Gastrocnemius medialis (tissue), 4 donors: ENCODE data around the gene SLC16A3. TPM values are rescaled to one million over a fixed set of nuclear protein-coding genes. Genes with fewer than 3 reads are reported as not detected.
A peak's percentile ranks its signal among the peaks of the same experiment; 100 is the strongest.

Source experiments
- ATAC-seq, 2 donors: fragments of 150-250 bp; one replicate each; pipeline ENCODE4 v1.9.1; 2016
- DNase-seq, 2 donors: peaks; one replicate each; pipeline ENCODE4 v3.0.0-alpha.2; 2019
- H3K27ac ChIP-seq, 4 donors: fragments of 200-600 bp; sonication (generic); 1 replicate in 1 of 4; 2 replicates in 3 of 4; pipeline ENCODE4 v1.5.1; 2016 to 2018; ENCODE audit warnings: mild to moderate bottlenecking in 2 of 4, moderate library complexity in 1 of 4
- H3K27me3 ChIP-seq, 3 donors: fragments of 200-600 bp; sonication (generic) in 2 of 3; 1 replicate in 1 of 3; 2 replicates in 2 of 3; pipeline versions ENCODE4 v1.5.1 to v1.6.0; 2016 to 2019; ENCODE audit warnings: mild to moderate bottlenecking in 1 of 3, moderate library complexity in 1 of 3
- H3K36me3 ChIP-seq, 2 donors: fragments of 200-600 bp; sonication (generic) in 1 of 2; one replicate each; pipeline ENCODE4 v1.5.1; 2017 to 2018
- H3K4me1 ChIP-seq, 2 donors: fragments of 200-600 bp; sonication (generic) in 1 of 2; one replicate each; pipeline ENCODE4 v1.5.1; 2016 to 2017; ENCODE audit warnings: mild to moderate bottlenecking in 2 of 2
- H3K4me3 ChIP-seq, 4 donors: fragments of 200-600 bp; sonication (generic) in 3 of 4; 1 replicate in 1 of 4; 2 replicates in 3 of 4; pipeline ENCODE4 v1.5.1; 2016 to 2019; ENCODE audit warnings: mild to moderate bottlenecking in 2 of 4
- H3K9me3 ChIP-seq, 3 donors: fragments of 200-600 bp; sonication (generic) in 2 of 3; 1 replicate in 1 of 3; 2 replicates in 2 of 3; pipeline ENCODE4 v1.5.1; 2016 to 2019
- POLR2A ChIP-seq, 2 donors: fragments of 450-650 bp; IDR thresholded peaks; one replicate each; pipeline ENCODE4 v1.6.1; 2017; ENCODE audit warnings: antibody characterized with exemption in 2 of 2, mild to moderate bottlenecking in 2 of 2, moderate library complexity in 2 of 2
- in situ Hi-C, 4 donors: fragments of 200-750 bp; cut with MboI; loops; one replicate each; pipeline versions ENCODE4 v1.15.0 to v1.8.0; 2017; ENCODE audit warnings: low sequenced_read_pairs in 4 of 4
- intact Hi-C: fragments of 100-400 bp; cut with DNase I; formaldehyde crosslinking; loops from one replicate; pipeline ENCODE4 v1.15.1; 2023; ENCODE audit warnings: low total_unique reads
- total RNA-seq, 4 donors: library from RNA; depleted of rRNA; stranded (reverse); fragments of >200 nt; gene quantifications; one replicate each; pipeline versions ENCODE4 v1.1.0 to v1.2.3, GENCODE V29; 2016
- TF ChIP-seq, protein P1 (sequence below), 5 experiments: fragments of 450-650 bp in 3 of 5; fragments of 200-600 bp in 2 of 5; sonication (generic) in 2 of 5; IDR thresholded peaks in 4 of 5; conservative IDR thresholded peaks in 1 of 5; 1 replicate in 4 of 5; 2 replicates in 1 of 5; pipeline ENCODE4 v1.5.1; 2016 to 2019; ENCODE audit warnings: antibody characterized with exemption in 5 of 5, mild to moderate bottlenecking in 3 of 5, moderate library complexity in 3 of 5

The SLC16A3 gene
- 100 to 1,000 TPM in 2 of 4 donors, 10 to 100 TPM in 2; 46.0 to 173 (median 126) TPM for total RNA-seq

DNA sequence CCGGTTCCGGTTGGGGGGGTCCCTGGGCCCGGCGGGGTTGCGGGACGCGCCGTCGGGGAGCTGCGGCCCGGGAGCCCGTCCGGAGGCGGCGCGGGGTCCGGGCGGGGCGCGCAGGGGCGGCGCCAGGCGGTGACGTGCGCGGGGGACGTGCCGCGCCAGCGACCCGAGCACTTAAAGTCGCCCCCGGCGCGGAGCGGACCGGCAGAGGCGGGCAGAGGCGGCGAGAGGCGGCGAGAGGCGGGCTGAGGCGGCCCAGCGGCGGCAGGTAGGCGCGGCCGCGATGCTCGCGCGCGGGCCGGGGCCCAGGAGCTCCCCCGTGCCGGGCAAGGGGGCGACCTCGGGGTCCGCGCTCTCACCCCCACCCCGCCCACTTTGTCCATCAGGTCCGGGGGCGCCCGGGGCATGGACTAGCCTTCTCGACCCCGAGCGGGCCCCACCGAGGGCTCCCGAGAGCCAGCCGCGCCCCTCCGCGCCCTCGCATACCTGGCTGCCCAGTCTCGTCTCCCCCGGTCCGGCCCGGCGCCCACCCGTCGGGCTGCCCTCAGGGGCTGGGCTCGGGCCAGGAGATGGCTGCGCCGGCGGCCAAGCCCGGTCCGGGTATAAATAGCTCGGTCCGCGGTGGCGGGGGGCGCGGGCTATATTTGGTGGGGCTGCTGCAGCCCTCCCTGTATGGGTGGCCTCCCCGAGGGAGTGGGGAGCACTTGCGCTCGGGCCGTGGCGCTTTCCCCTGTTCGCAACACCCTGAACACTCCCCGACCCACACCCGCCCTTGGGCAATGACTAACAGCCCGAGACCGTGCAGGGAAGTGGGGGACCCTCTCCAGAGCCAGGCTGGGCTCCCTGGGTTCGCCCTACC lies at the start of gene SLC16A3:
Gene SLC16A3, plus strand, starts transcription at position 201 of the 856 bp plus-strand sequence. CDS start 6,967 bp downstream, outside the sequence.
- in situ Hi-C loops, result no loop called here
- no peak for ATAC-seq
- no peaks in the 10 kb centered on the region for H3K27me3 ChIP-seq

DNA sequence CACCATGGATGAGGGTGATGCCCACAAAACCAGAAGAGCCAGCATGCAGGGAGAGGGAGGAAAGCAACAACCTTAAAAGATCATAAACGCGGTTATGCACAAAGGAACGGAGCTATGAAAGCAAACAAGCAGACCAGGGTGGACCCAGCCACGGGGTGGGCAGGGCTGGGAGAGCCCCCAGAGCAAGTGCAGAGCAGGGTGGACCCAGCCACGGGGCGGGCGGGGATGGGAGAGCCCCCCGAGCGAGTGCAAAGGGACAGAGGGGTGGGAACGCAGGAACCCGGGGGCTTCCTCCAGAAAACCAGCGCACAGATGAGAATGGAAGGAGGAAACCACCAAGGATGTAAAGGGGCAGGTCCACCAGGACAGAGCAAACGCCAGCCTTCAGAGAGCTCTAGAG lies 49.4 kb upstream of the SLC16A3 start:
- no peaks in the 10 kb centered on the region for H3K4me1 ChIP-seq
- no peak for TF ChIP-seq POLR2A (IDR thresholded peaks at IDR 0.05)
- TF ChIP-seq, protein P1, sequence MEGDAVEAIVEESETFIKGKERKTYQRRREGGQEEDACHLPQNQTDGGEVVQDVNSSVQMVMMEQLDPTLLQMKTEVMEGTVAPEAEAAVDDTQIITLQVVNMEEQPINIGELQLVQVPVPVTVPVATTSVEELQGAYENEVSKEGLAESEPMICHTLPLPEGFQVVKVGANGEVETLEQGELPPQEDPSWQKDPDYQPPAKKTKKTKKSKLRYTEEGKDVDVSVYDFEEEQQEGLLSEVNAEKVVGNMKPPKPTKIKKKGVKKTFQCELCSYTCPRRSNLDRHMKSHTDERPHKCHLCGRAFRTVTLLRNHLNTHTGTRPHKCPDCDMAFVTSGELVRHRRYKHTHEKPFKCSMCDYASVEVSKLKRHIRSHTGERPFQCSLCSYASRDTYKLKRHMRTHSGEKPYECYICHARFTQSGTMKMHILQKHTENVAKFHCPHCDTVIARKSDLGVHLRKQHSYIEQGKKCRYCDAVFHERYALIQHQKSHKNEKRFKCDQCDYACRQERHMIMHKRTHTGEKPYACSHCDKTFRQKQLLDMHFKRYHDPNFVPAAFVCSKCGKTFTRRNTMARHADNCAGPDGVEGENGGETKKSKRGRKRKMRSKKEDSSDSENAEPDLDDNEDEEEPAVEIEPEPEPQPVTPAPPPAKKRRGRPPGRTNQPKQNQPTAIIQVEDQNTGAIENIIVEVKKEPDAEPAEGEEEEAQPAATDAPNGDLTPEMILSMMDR (IDR thresholded peaks at IDR 0.05 in 4 of 5, conservative IDR thresholded peaks at IDR 0.05 in 1 of 5), result no peak
- in situ Hi-C loops, result no loop called here
- no peak for ATAC-seq
- H3K27me3 ChIP-seq, result no peaks in the 10 kb centered on the region
- H3K9me3 ChIP-seq, result no peaks in the 10 kb centered on the region
- peaks cover 0 to 22% of the 10 kb centered on the region in 2 donors for H3K36me3 ChIP-seq
- intact Hi-C loops, result no loop called here
- no peak overlapping the region for H3K4me3 ChIP-seq
- DNase-seq, result no peak
- no peak overlapping the region for H3K27ac ChIP-seq

More for the DNA sequence above, at the start of gene SLC16A3:
- peak in 1 of 2 donors; percentile 43 for DNase-seq
- H3K27ac ChIP-seq, result peak within 1 kb of the TSS; percentile 90 to 98 (median 93)
- TF ChIP-seq, protein P1 (IDR thresholded peaks at IDR 0.05 in 4 of 5, conservative IDR thresholded peaks at IDR 0.05 in 1 of 5), result no peak
- peak; percentile 79 to 97 for TF ChIP-seq POLR2A (IDR thresholded peaks at IDR 0.05)
- H3K9me3 ChIP-seq, result no peaks in the 10 kb centered on the region
- H3K36me3 ChIP-seq, result no peaks in the 10 kb centered on the region
- peak within 1 kb of the TSS; percentile 66 to 76 (median 68) for H3K4me3 ChIP-seq
- intact Hi-C loops, result no loop called here
- H3K4me1 ChIP-seq, result peaks cover 56 to 65% of the 10 kb centered on the region in 2 donors

DNA sequence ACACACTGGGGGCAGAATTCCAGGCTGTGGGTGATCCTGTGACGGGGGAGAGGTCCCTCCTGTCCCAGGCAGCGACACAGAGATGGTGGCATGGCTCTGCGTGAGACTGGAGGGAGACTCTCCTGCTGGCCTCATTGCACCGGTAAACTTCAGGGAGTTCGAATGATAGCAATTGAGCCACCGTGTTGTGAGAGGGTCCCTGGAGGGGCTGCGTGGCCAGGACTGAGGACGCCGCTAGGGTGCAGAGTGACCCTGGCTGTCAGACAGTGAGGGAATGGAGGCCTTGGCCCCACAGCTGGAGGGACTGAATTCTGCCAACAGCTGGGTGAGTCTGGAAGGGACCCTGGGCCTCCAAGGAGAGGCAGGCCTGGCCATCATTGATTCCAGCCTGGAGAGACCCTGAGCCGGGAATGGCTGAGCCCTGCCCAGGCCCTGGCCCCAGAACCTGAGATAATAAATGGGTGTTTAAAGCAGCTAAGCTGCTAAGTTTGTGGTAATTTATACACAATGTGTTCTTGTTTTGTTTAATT lies 48.8 kb upstream of the SLC16A3 start:
- no peak overlapping the region for H3K4me3 ChIP-seq
- no peaks in the 10 kb centered on the region for H3K27me3 ChIP-seq
- TF ChIP-seq, protein P1 (IDR thresholded peaks at IDR 0.05 in 4 of 5, conservative IDR thresholded peaks at IDR 0.05 in 1 of 5), result no peak
- TF ChIP-seq POLR2A (IDR thresholded peaks at IDR 0.05), result no peak
- in situ Hi-C loops (no loop called here), intact Hi-C loops (no loop called here)
- DNase-seq (no peak), ATAC-seq (no peak)
- no peaks in the 10 kb centered on the region for H3K4me1 ChIP-seq
- H3K27ac ChIP-seq, result no peak overlapping the region
- peaks cover 0 to 23% of the 10 kb centered on the region in 2 donors for H3K36me3 ChIP-seq
- no peaks in the 10 kb centered on the region for H3K9me3 ChIP-seq

DNA sequence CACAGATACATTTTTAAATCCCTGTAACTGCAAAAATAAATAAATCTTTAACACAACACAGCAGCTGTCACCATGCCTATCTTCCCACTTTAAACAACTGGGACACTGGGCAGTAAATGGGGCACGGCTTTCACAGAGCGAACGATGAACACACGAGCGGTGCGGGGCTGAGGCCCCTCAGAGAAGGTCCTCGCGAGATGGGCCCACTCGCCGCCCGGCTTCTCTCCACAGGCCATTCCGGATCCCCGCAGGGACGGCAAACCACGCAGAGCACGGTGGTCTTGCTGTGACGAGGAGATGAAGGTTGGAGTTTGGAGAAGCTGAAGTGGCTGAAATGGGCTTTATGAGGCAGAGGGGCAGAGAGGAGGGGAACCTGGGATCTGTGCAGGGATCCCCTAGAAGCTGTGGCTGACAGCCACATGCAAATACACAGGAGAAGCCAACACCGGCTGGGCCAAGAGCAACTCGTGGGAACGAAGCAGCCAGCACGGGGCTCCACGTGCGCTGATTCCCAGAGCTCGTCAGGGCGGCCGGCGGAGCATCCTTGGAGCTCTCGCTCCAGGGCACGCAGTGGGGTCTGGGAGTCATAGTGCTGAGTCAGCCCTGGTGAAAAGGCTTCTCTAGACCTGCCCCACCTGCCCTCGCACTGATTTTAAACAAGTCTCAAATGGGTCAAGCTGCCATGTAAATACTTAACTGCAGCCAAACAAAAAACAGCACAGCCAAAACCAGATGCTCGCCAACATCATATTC lies 47.9 kb upstream of the SLC16A3 start:
- H3K27ac ChIP-seq, result no peak overlapping the region
- in situ Hi-C loops (no loop called here), intact Hi-C loops (no loop called here)
- TF ChIP-seq, protein P1 (IDR thresholded peaks at IDR 0.05 in 4 of 5, conservative IDR thresholded peaks at IDR 0.05 in 1 of 5), result no peak
- TF ChIP-seq POLR2A (IDR thresholded peaks at IDR 0.05), result no peak
- no peak overlapping the region for H3K4me3 ChIP-seq
- no peaks in the 10 kb centered on the region for H3K4me1 ChIP-seq
- H3K27me3 ChIP-seq, result no peaks in the 10 kb centered on the region
- ATAC-seq (no peak), DNase-seq (no peak)
- H3K9me3 ChIP-seq, result no peaks in the 10 kb centered on the region
- peaks cover 0 to 21% of the 10 kb centered on the region in 2 donors for H3K36me3 ChIP-seq
